ENCODE data around the gene VPS45. TPM values are rescaled to one million over a fixed set of nuclear protein-coding genes. Genes with fewer than 3 reads are reported as not detected.

The VPS45 gene
- polyA plus RNA-seq, 1 donor from 2014 or later = 174 TPM

DNA sequence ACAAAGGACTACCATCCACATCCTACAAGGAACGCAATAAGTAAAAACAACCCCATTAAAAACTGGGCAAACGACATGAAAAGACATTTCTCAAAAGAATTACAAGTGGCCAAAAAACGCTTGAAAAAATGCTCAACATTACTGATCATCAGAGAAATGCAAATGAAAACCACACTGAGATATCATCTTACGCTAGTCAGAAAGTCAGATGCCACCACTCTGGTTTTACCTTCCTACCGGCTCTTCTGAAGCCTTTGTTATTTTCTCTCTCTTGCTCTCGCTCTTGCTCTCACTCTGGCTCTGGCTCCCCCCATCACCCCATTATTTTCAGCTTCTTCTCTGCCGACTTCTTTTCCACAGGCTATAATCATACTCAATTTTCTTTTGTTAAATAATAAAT lies 38.8 kb downstream of the VPS45 start:
- Histone ChIP-seq H3K27ac (ENCODE audit: low read length) (no peak overlapping the region), H3K9me3 (ENCODE audit: low read length) (no peaks in the 10 kb centered on the region), H3K27me3 (ENCODE audit: insufficient read depth, low read depth, low read length) (no peaks in the 10 kb centered on the region), H2AFZ (ENCODE audit: low read depth, low read length) (no peak overlapping the region), H3K4me2 (ENCODE audit: low read length) (no peak overlapping the region), H3K79me2 (replicated peaks; ENCODE audit: insufficient read depth, low read length) (no peaks in the 10 kb centered on the region), H3F3A (ENCODE audit: insufficient read depth, low read length, poor library complexity, severe bottlenecking) (no peaks in the 10 kb centered on the region), H4K20me1 (ENCODE audit: insufficient read depth) (no peaks in the 10 kb centered on the region), H3K9me2 (ENCODE audit: insufficient read depth, low read length) (no peaks in the 10 kb centered on the region), H3K9ac (ENCODE audit: low read length) (no peak overlapping the region), H3K4me3 (ENCODE audit: low read length) (no peak overlapping the region), H3K36me3 (ENCODE audit: insufficient read depth, low read length) (peaks cover 6% of the 10 kb centered on the region)
- TF ChIP-seq RAD21 (conservative IDR thresholded peaks at IDR 0.05) (no peak), EP300 (conservative IDR thresholded peaks at IDR 0.05; ENCODE audit: poor library complexity, severe bottlenecking) (no peak), EZH2 (IDR thresholded peaks at IDR 0.05; ENCODE audit: borderline replicate concordance, insufficient read depth, low read length, poor library complexity, severe bottlenecking) (no peak), TAF1 (IDR thresholded peaks at IDR 0.05; ENCODE audit: low read depth) (no peak), POLR2AphosphoS5 (IDR thresholded peaks at IDR 0.05) (no peak), MXI1 (conservative IDR thresholded peaks at IDR 0.05; ENCODE audit: poor library complexity, severe bottlenecking) (no peak), SMC3 (conservative IDR thresholded peaks at IDR 0.05; ENCODE audit: poor library complexity) (no peak)
- TF ChIP-seq, protein P1, sequence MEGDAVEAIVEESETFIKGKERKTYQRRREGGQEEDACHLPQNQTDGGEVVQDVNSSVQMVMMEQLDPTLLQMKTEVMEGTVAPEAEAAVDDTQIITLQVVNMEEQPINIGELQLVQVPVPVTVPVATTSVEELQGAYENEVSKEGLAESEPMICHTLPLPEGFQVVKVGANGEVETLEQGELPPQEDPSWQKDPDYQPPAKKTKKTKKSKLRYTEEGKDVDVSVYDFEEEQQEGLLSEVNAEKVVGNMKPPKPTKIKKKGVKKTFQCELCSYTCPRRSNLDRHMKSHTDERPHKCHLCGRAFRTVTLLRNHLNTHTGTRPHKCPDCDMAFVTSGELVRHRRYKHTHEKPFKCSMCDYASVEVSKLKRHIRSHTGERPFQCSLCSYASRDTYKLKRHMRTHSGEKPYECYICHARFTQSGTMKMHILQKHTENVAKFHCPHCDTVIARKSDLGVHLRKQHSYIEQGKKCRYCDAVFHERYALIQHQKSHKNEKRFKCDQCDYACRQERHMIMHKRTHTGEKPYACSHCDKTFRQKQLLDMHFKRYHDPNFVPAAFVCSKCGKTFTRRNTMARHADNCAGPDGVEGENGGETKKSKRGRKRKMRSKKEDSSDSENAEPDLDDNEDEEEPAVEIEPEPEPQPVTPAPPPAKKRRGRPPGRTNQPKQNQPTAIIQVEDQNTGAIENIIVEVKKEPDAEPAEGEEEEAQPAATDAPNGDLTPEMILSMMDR (IDR thresholded peaks at IDR 0.05; ENCODE audit: poor library complexity, severe bottlenecking) = no peak
- TF ChIP-seq, protein P2, sequence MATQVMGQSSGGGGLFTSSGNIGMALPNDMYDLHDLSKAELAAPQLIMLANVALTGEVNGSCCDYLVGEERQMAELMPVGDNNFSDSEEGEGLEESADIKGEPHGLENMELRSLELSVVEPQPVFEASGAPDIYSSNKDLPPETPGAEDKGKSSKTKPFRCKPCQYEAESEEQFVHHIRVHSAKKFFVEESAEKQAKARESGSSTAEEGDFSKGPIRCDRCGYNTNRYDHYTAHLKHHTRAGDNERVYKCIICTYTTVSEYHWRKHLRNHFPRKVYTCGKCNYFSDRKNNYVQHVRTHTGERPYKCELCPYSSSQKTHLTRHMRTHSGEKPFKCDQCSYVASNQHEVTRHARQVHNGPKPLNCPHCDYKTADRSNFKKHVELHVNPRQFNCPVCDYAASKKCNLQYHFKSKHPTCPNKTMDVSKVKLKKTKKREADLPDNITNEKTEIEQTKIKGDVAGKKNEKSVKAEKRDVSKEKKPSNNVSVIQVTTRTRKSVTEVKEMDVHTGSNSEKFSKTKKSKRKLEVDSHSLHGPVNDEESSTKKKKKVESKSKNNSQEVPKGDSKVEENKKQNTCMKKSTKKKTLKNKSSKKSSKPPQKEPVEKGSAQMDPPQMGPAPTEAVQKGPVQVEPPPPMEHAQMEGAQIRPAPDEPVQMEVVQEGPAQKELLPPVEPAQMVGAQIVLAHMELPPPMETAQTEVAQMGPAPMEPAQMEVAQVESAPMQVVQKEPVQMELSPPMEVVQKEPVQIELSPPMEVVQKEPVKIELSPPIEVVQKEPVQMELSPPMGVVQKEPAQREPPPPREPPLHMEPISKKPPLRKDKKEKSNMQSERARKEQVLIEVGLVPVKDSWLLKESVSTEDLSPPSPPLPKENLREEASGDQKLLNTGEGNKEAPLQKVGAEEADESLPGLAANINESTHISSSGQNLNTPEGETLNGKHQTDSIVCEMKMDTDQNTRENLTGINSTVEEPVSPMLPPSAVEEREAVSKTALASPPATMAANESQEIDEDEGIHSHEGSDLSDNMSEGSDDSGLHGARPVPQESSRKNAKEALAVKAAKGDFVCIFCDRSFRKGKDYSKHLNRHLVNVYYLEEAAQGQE (IDR thresholded peaks at IDR 0.05; ENCODE audit: borderline replicate concordance) = no peak

GRCh38 chr1:150109586-150109985 lies 42.0 kb downstream of the VPS45 start:
- H3K9ac ChIP-seq (ENCODE audit: low read length) = no peak overlapping the region
- H3K9me3 ChIP-seq (ENCODE audit: low read length) = no peaks in the 10 kb centered on the region
- no peak overlapping the region for H3K27ac ChIP-seq (ENCODE audit: low read length)

More at GRCh38 chr1:150109586-150109985, 42.0 kb downstream of the VPS45 start:
- no peaks in the 10 kb centered on the region for H3K9me2 ChIP-seq (ENCODE audit: insufficient read depth, low read length)
- H3K79me2 ChIP-seq (replicated peaks; ENCODE audit: insufficient read depth, low read length) = no peaks in the 10 kb centered on the region
- TF ChIP-seq, protein P2 (IDR thresholded peaks at IDR 0.05; ENCODE audit: borderline replicate concordance) = no peak
- TF ChIP-seq RAD21 (conservative IDR thresholded peaks at IDR 0.05) = no peak
- TF ChIP-seq EZH2 (IDR thresholded peaks at IDR 0.05; ENCODE audit: borderline replicate concordance, insufficient read depth, low read length, poor library complexity, severe bottlenecking) = no peak
- TF ChIP-seq MXI1 (conservative IDR thresholded peaks at IDR 0.05; ENCODE audit: poor library complexity, severe bottlenecking) = no peak
- TF ChIP-seq, protein P1 (IDR thresholded peaks at IDR 0.05; ENCODE audit: poor library complexity, severe bottlenecking) = no peak
- TF ChIP-seq EP300 (conservative IDR thresholded peaks at IDR 0.05; ENCODE audit: poor library complexity, severe bottlenecking) = no peak
- no peak for TF ChIP-seq POLR2AphosphoS5 (IDR thresholded peaks at IDR 0.05)
- no peak for TF ChIP-seq TAF1 (IDR thresholded peaks at IDR 0.05; ENCODE audit: low read depth)
- TF ChIP-seq SMC3 (conservative IDR thresholded peaks at IDR 0.05; ENCODE audit: poor library complexity) = no peak
- no peaks in the 10 kb centered on the region for H4K20me1 ChIP-seq (ENCODE audit: insufficient read depth)
- no peaks in the 10 kb centered on the region for H3F3A ChIP-seq (ENCODE audit: insufficient read depth, low read length, poor library complexity, severe bottlenecking)
- peaks cover 14% of the 10 kb centered on the region for H3K36me3 ChIP-seq (ENCODE audit: insufficient read depth, low read length)
- H3K4me2 ChIP-seq (ENCODE audit: low read length) = no peak overlapping the region
- no peak overlapping the region for H3K4me3 ChIP-seq (ENCODE audit: low read length)
- H2AFZ ChIP-seq (ENCODE audit: low read depth, low read length) = no peak overlapping the region
- H3K27me3 ChIP-seq (ENCODE audit: insufficient read depth, low read depth, low read length) = no peaks in the 10 kb centered on the region

Data from neural cell (in vitro differentiated cells).